NT2/D1 (cell line): ENCODE results near the gene ACTN4.
"Not testable (repeated sequence)": the region's sequence is repeated elsewhere in the genome, so short reads cannot be mapped to it uniquely, and the experiment has no call there.

ENCODE experiments used
- SUZ12 ChIP-seq: IDR thresholded peaks from 2 replicates; pipeline ENCODE4 v1.6.1; 2011; ENCODE audit not compliant: insufficient read length, insufficient read depth; ENCODE audit errors: extremely low read depth
- ZNF274 ChIP-seq: IDR thresholded peaks from 2 replicates; pipeline ENCODE4 v1.6.1; 2011; ENCODE audit warnings: mild to moderate bottlenecking, low read depth, low read length

- TF ChIP-seq SUZ12, ZNF274: not testable (repeated sequence)
Measured at GRCh38 chr19:38771569-38771968, 124.1 kb downstream of the ACTN4 start.
